Hepatocyte (in vitro differentiated cells): ENCODE data around the gene CFAP99. TPM values are rescaled to one million over a fixed set of nuclear protein-coding genes. Genes with fewer than 3 reads are reported as not detected.

Experiments
- DNase-seq: peaks from one replicate; pipeline ENCODE4 v3.0.0-alpha.2; 2016; ENCODE audit warnings: low spot score
- H2AFZ ChIP-seq: fragments of 200-600 bp; sonication (generic); 2 replicates; pipeline ENCODE4 v1.6.0; 2016; ENCODE audit warnings: antibody characterized with exemption, mild to moderate bottlenecking
- H3K27ac ChIP-seq: fragments of 200-600 bp; sonication (generic); 2 replicates; pipeline ENCODE4 v1.5.1; 2016; ENCODE audit warnings: mild to moderate bottlenecking
- H3K27me3 ChIP-seq: fragments of 200-600 bp; sonication (generic); 2 replicates; pipeline ENCODE4 v1.6.1; 2016
- H3K36me3 ChIP-seq: fragments of 200-600 bp; sonication (generic); replicated peaks from 2 replicates; pipeline ENCODE4 v1.5.1; 2016; ENCODE audit warnings: low read depth; ENCODE audit not compliant: insufficient read depth
- H3K4me1 ChIP-seq: fragments of 200-600 bp; sonication (generic); 2 replicates; pipeline ENCODE4 v1.5.1; 2016; ENCODE audit warnings: mild to moderate bottlenecking, moderate library complexity; ENCODE audit not compliant: insufficient read depth
- H3K4me2 ChIP-seq: fragments of 200-600 bp; sonication (generic); 2 replicates; pipeline ENCODE4 v1.6.0; 2016
- H3K4me3 ChIP-seq: fragments of 200-600 bp; sonication (generic); 2 replicates; pipeline ENCODE4 v1.5.1; 2016; ENCODE audit warnings: mild to moderate bottlenecking
- H3K79me2 ChIP-seq: fragments of 200-600 bp; sonication (generic); 2 replicates; pipeline ENCODE4 v1.6.0; 2017; ENCODE audit warnings: mild to moderate bottlenecking
- H3K9me2 ChIP-seq: fragments of 200-600 bp; sonication (generic); replicated peaks from 2 replicates; pipeline ENCODE4 v1.6.0; 2017; ENCODE audit warnings: mild to moderate bottlenecking; ENCODE audit not compliant: insufficient read depth
- H3K9me3 ChIP-seq: fragments of 200-600 bp; sonication (generic); 2 replicates; pipeline ENCODE4 v1.5.1; 2016; ENCODE audit warnings: low read depth, mild to moderate bottlenecking
- H4K20me1 ChIP-seq: fragments of 200-600 bp; sonication (generic); 2 replicates; pipeline ENCODE4 v1.6.0; 2016; ENCODE audit warnings: mild to moderate bottlenecking; ENCODE audit not compliant: insufficient read depth, poor library complexity, severe bottlenecking
- EZH2 ChIP-seq: fragments of 200-600 bp; sonication (generic); IDR thresholded peaks from 2 replicates; pipeline ENCODE4 v1.6.1; 2016; ENCODE audit warnings: antibody characterized with exemption, mild to moderate bottlenecking, borderline replicate concordance
- EZH2phosphoT487 ChIP-seq: fragments of 200-600 bp; sonication (generic); IDR thresholded peaks from one replicate; pipeline ENCODE4 v1.6.1; 2018; ENCODE audit warnings: antibody characterized with exemption, mild to moderate bottlenecking, low read depth, moderate library complexity; ENCODE audit not compliant: unreplicated experiment, severe bottlenecking
- WGBS: methylation state at CpG from one replicate; pipeline ENCODE4 v1.1.6; 2016; ENCODE audit warnings: low lambda C conversion rate; ENCODE audit errors: missing lambda C conversion rate; 5-methylcytosine and 5-hydroxymethylcytosine counted together
- polyA plus RNA-seq: library from polyadenylated mRNA; unstranded; fragments of >200 nt; fragmentation: Nextera tagmentation; extraction: Ambion mirVana; gene quantifications from 2 replicates; pipeline ENCODE4 v1.2.1, GENCODE V29; 2016
- total RNA-seq: library from RNA; depleted of rRNA; stranded (reverse); fragments of >200 nt; gene quantifications from 2 replicates; pipeline ENCODE4 v1.2.3, GENCODE V29; 2014
- TF ChIP-seq, protein P1 (sequence below): fragments of 200-600 bp; sonication (generic); IDR thresholded peaks from 2 replicates; pipeline ENCODE4 v1.5.1; 2016; ENCODE audit warnings: antibody characterized with exemption, mild to moderate bottlenecking; ENCODE audit not compliant: poor library complexity

CFAP99 gene
- total and polyA plus RNA-seq, 2 experiments from 2014 or later, result not detected

- H2AFZ ChIP-seq, result no peak overlapping the region
- WGBS, result 92% methylated on average over 16 of the region's 20 CpGs
- H3K79me2 ChIP-seq, result no peaks in the 10 kb centered on the region
- H3K9me2 ChIP-seq, result no peaks in the 10 kb centered on the region
- H3K27ac ChIP-seq, result no peak overlapping the region
- no peaks in the 10 kb centered on the region for H3K9me3 ChIP-seq
- no peaks in the 10 kb centered on the region for H4K20me1 ChIP-seq
- H3K4me2 ChIP-seq, result no peak overlapping the region
- no peaks in the 10 kb centered on the region for H3K27me3 ChIP-seq
- no peak overlapping the region for H3K4me3 ChIP-seq
- H3K4me1 ChIP-seq, result no peaks in the 10 kb centered on the region
- DNase-seq, result no peak
- no peaks in the 10 kb centered on the region for H3K36me3 ChIP-seq
- TF ChIP-seq, protein P1, sequence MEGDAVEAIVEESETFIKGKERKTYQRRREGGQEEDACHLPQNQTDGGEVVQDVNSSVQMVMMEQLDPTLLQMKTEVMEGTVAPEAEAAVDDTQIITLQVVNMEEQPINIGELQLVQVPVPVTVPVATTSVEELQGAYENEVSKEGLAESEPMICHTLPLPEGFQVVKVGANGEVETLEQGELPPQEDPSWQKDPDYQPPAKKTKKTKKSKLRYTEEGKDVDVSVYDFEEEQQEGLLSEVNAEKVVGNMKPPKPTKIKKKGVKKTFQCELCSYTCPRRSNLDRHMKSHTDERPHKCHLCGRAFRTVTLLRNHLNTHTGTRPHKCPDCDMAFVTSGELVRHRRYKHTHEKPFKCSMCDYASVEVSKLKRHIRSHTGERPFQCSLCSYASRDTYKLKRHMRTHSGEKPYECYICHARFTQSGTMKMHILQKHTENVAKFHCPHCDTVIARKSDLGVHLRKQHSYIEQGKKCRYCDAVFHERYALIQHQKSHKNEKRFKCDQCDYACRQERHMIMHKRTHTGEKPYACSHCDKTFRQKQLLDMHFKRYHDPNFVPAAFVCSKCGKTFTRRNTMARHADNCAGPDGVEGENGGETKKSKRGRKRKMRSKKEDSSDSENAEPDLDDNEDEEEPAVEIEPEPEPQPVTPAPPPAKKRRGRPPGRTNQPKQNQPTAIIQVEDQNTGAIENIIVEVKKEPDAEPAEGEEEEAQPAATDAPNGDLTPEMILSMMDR, result no peak
- TF ChIP-seq EZH2 (no peak), EZH2phosphoT487 (no peak)
Observed at GRCh38 chr4:2443061-2443730, 24.4 kb downstream of the CFAP99 start.

DNA sequence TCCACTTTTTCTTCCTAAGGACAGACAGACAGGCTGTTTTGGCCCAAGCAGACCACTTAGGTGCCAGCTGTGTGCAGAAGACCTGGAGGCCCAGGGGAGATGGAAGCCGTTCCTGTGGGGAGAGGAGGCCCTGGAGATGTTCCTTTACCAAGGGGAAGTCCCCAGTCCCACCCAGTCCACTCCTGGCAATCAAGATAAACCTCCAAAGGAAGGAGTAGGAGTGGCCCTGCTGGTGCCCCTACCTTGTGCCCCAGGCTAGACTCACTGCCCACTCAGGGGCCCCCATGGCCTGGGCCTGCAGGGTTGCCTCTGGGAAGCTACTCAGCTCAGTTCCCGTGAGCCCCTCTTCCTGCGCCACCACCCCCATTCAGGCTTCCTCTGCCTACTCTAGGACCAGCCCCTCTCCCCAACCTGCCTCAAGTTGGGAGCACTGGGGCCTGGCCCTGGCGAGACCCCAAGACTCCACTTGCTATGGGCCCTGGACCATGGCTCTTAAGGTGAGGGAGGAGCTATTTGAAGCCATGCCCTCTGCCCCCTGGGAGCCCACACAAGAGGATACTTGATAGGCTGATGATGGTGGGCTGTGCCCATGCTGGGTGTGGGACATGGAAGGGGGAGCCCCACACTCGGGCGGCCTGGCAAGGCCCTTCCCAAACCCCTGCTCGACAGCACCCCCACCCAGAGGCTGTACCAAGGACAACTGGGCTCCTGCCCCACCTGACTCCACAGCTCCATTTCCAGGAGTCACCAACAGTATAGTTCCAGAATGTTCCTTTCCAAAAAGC is 25.4 kb downstream of the CFAP99 start:
- Histone ChIP-seq H3K27ac (no peak overlapping the region), H3K9me3 (no peaks in the 10 kb centered on the region), H2AFZ (no peak overlapping the region), H3K4me1 (no peaks in the 10 kb centered on the region), H3K4me3 (no peak overlapping the region), H3K9me2 (no peaks in the 10 kb centered on the region), H3K4me2 (no peak overlapping the region), H3K36me3 (no peaks in the 10 kb centered on the region), H3K79me2 (no peaks in the 10 kb centered on the region), H4K20me1 (no peaks in the 10 kb centered on the region), H3K27me3 (no peaks in the 10 kb centered on the region)
- WGBS, result 93% methylated on average over 7 of the region's 7 CpGs
- no peak for DNase-seq
- no peak for TF ChIP-seq EZH2

- no peak overlapping the region for H2AFZ ChIP-seq
- H3K27ac ChIP-seq, result no peak overlapping the region
- no peak overlapping the region for H3K4me2 ChIP-seq
- H3K27me3 ChIP-seq, result no peaks in the 10 kb centered on the region
- no peaks in the 10 kb centered on the region for H3K9me2 ChIP-seq
- H3K36me3 ChIP-seq, result no peaks in the 10 kb centered on the region
- no peaks in the 10 kb centered on the region for H3K4me1 ChIP-seq
- H3K79me2 ChIP-seq, result no peaks in the 10 kb centered on the region
- WGBS, result over 99% methylated on average over 9 of the region's 9 CpGs
- H4K20me1 ChIP-seq, result no peaks in the 10 kb centered on the region
- TF ChIP-seq EZH2 (no peak), EZH2phosphoT487 (no peak)
- TF ChIP-seq, protein P1, result no peak
- H3K4me3 ChIP-seq, result no peak overlapping the region
- no peaks in the 10 kb centered on the region for H3K9me3 ChIP-seq
- DNase-seq, result no peak
Observed at GRCh38 chr4:2445130-2445529, 26.4 kb downstream of the CFAP99 start.

GRCh38 chr4:2445571-2445970 is 26.8 kb downstream of the CFAP99 start:
- no peak for DNase-seq
- Histone ChIP-seq H2AFZ (no peak overlapping the region), H3K4me2 (no peak overlapping the region), H3K27ac (no peak overlapping the region), H3K9me2 (no peaks in the 10 kb centered on the region), H3K79me2 (no peaks in the 10 kb centered on the region), H3K27me3 (no peaks in the 10 kb centered on the region), H4K20me1 (no peaks in the 10 kb centered on the region), H3K4me3 (no peak overlapping the region), H3K36me3 (no peaks in the 10 kb centered on the region), H3K4me1 (no peaks in the 10 kb centered on the region), H3K9me3 (no peaks in the 10 kb centered on the region)
- 95% methylated on average over 6 of the region's 6 CpGs for WGBS
- TF ChIP-seq EZH2phosphoT487, result no peak
- TF ChIP-seq, protein P1, result no peak
- TF ChIP-seq EZH2, result no peak
